B cell (primary cell): ENCODE results near the gene CPED1. TPM values are rescaled to one million over a fixed set of nuclear protein-coding genes. Genes with fewer than 3 reads are reported as not detected.

Source experiments
- ATAC-seq: fragments of 200-7000 bp; cut with Tn5 transposase; one replicate; pipeline ENCODE4 v1.10.0; 2021; ENCODE audit warnings: low read depth, mild to moderate bottlenecking, moderate number of reproducible peaks, moderate library complexity
- CTCF ChIA-PET: fragments of 350-600 bp; sonication (Branson Sonifier 250); formaldehyde crosslinking; loops from one replicate; lab custom pipeline; 2021; ENCODE audit warnings: antibody characterized with exemption, inconsistent platforms; lab: Charles Lee
- POLR2A ChIA-PET: fragments of 350-600 bp; sonication (Branson Sonifier 250); formaldehyde crosslinking; loops from one replicate; lab custom pipeline; 2021; ENCODE audit warnings: antibody characterized with exemption; lab: Charles Lee
- DNase-seq: peaks from one replicate; pipeline ENCODE4 v3.0.0; 2013
- H2AFZ ChIP-seq: 2 replicates; pipeline ENCODE4 v1.6.1; 2012; ENCODE audit warnings: mild to moderate bottlenecking, low read depth, low read length; ENCODE audit not compliant: insufficient read depth, poor library complexity, severe bottlenecking
- H3K27ac ChIP-seq, 2 donors: 1 replicate in 1 of 2; 2 replicates in 1 of 2; pipeline ENCODE4 v1.5.1; 2012 to 2013; ENCODE audit warnings: low read length in 2 of 2, mild to moderate bottlenecking in 2 of 2, moderate library complexity in 1 of 2
- H3K27me3 ChIP-seq, 4 experiments: fragments of 200-600 bp in 1 of 4; sonication (generic) in 1 of 4; replicated peaks in 1 of 4; 1 replicate in 2 of 4; 2 replicates in 2 of 4; pipeline versions ENCODE4 v1.6.1 to v1.7.0; 2013 to 2016; ENCODE audit warnings: low read length in 3 of 4, mild to moderate bottlenecking in 2 of 4, mixed read lengths in 1 of 4, moderate library complexity in 1 of 4; ENCODE audit not compliant: insufficient read depth in 4 of 4, control insufficient read depth in 3 of 4; ENCODE audit errors: control extremely low read depth in 1 of 4
- H3K36me3 ChIP-seq, 2 experiments: replicated peaks in 1 of 2; 1 replicate in 1 of 2; 2 replicates in 1 of 2; pipeline versions ENCODE4 v1.6.1 to v1.7.1; 2013; ENCODE audit warnings: low read length in 1 of 2; ENCODE audit not compliant: insufficient read depth in 2 of 2, control insufficient read depth in 1 of 2; ENCODE audit errors: control extremely low read depth in 1 of 2, extremely low read depth in 1 of 2
- H3K4me1 ChIP-seq, 2 donors: fragments of 200-600 bp in 1 of 2; sonication (generic) in 1 of 2; 1 replicate in 1 of 2; 2 replicates in 1 of 2; pipeline versions ENCODE4 v1.5.1 to v1.6.1; 2013 to 2017; ENCODE audit warnings: low read length in 2 of 2; ENCODE audit not compliant: control insufficient read depth in 2 of 2, insufficient read depth in 2 of 2
- H3K4me2 ChIP-seq: replicated peaks from 2 replicates; pipeline ENCODE3; 2012; ENCODE audit warnings: mild to moderate bottlenecking, low read depth, low read length; ENCODE audit not compliant: poor library complexity, severe bottlenecking
- H3K4me3 ChIP-seq, 5 experiments: fragments of 200-600 bp in 1 of 5; sonication (generic) in 1 of 5; 1 replicate in 3 of 5; 2 replicates in 2 of 5; pipeline versions ENCODE4 v1.5.1 to v1.7.0; 2011 to 2016; ENCODE audit warnings: low read length in 4 of 5, mild to moderate bottlenecking in 4 of 5, low read depth in 2 of 5, control low read depth in 1 of 5, moderate library complexity in 1 of 5; ENCODE audit not compliant: insufficient read depth in 1 of 5; ENCODE audit errors: control extremely low read depth in 1 of 5, extremely low read depth in 1 of 5
- H3K79me2 ChIP-seq: fragments of 200-600 bp; sonication (generic); one replicate; pipeline ENCODE4 v1.6.0; 2016; ENCODE audit warnings: low read length; ENCODE audit not compliant: control insufficient read depth, insufficient read depth
- H3K9ac ChIP-seq: fragments of 200-600 bp; sonication (generic); 2 replicates; pipeline ENCODE4 v1.6.1; 2017; ENCODE audit warnings: mild to moderate bottlenecking, low read length, moderate library complexity
- H3K9me3 ChIP-seq, 3 donors: one replicate each; pipeline versions ENCODE4 v1.6.1 to v1.7.1; 2013; ENCODE audit warnings: low read length in 2 of 3; ENCODE audit not compliant: control insufficient read depth in 2 of 3, insufficient read depth in 1 of 3; ENCODE audit errors: control extremely low read depth in 1 of 3
- H4K20me1 ChIP-seq: 2 replicates; pipeline ENCODE4 v1.6.0; 2012; ENCODE audit warnings: mild to moderate bottlenecking, low read length; ENCODE audit not compliant: insufficient read depth, control insufficient read depth, poor library complexity, severe bottlenecking
- H3K27ac Mint-ChIP-seq: one replicate; pipeline ENCODE4 v1.8.0; 2021; ENCODE audit warnings: mixed read lengths
- H3K27me3 Mint-ChIP-seq: one replicate; pipeline ENCODE4 v1.8.0; 2021; ENCODE audit warnings: mixed read lengths
- H3K4me1 Mint-ChIP-seq: one replicate; pipeline ENCODE4 v1.8.0; 2021; ENCODE audit warnings: mixed read lengths
- H3K4me3 Mint-ChIP-seq: one replicate; pipeline ENCODE4 v1.8.0; 2021; ENCODE audit warnings: mixed read lengths
- H3K9me3 Mint-ChIP-seq: one replicate; pipeline ENCODE4 v1.8.0; 2022; ENCODE audit warnings: mixed read lengths; ENCODE audit not compliant: insufficient read depth
- CTCF ChIP-seq: fragments of 200-600 bp; IDR thresholded peaks from one replicate; pipeline ENCODE4 v1.8.0; 2022; ENCODE audit warnings: antibody characterized with exemption, mild to moderate bottlenecking
- EZH2 ChIP-seq: IDR thresholded peaks from 2 replicates; pipeline ENCODE4 v1.6.1; 2012; ENCODE audit warnings: borderline replicate concordance, low read depth, mild to moderate bottlenecking, moderate library complexity, low read length; ENCODE audit not compliant: insufficient read depth, poor library complexity, severe bottlenecking
- WGBS: methylation state at CpG from one replicate; pipeline ENCODE4 v1.1.5; 2013; ENCODE audit warnings: missing lambda C conversion rate; ENCODE audit not compliant: insufficient coverage; 5-methylcytosine and 5-hydroxymethylcytosine counted together
- intact Hi-C: fragments of 100-400 bp; cut with micrococcal nuclease; formaldehyde crosslinking; loops from one replicate; pipeline ENCODE4 v1.10.0; 2022
- polyA plus RNA-seq: library from polyadenylated mRNA; depleted of rRNA; stranded (reverse); fragments of >200 nt; gene quantifications from 2 replicates; pipeline ENCODE4 v1.2.3, GENCODE V29; 2012
- total RNA-seq, 2 donors: library from RNA; stranded (reverse); fragments of 120-200 nt in 1 of 2; gene quantifications; 1 replicate in 1 of 2; 2 replicates in 1 of 2; pipeline versions ENCODE4 v1.2.3 to v1.2.4, GENCODE V29; 2013 to 2022

The CPED1 gene
- total and polyA plus RNA-seq, 2 donors (not counting 1 experiment from before 2014, with no cell fraction given): 0.44 to 3.8 TPM

GRCh38 chr7:121049897-121050296, 61.4 kb downstream of the CPED1 start:
- TF ChIP-seq EZH2 (no peak), CTCF (no peak)
- Histone ChIP-seq H3K9me3 (peaks cover 0 to 5% (median 0%) of the 10 kb centered on the region in 3 donors), H3K27ac (no peak overlapping the region), H3K4me3 (no peak overlapping the region), H2AFZ (no peak overlapping the region), H3K9ac (no peak overlapping the region), H4K20me1 (no peaks in the 10 kb centered on the region), H3K36me3 (no peaks in the 10 kb centered on the region), H3K27me3 (no peaks in the 10 kb centered on the region), H3K4me2 (no peak overlapping the region), H3K4me1 (no peaks in the 10 kb centered on the region), H3K79me2 (no peaks in the 10 kb centered on the region)
- peaks cover 4% of the 10 kb centered on the region for H3K27me3 Mint-ChIP-seq
- POLR2A ChIA-PET: no interaction called here
- no peaks in the 10 kb centered on the region for H3K4me1 Mint-ChIP-seq
- H3K4me3 Mint-ChIP-seq: no peak overlapping the region
- no peak for DNase-seq
- CTCF ChIA-PET: no interaction called here
- no peaks in the 10 kb centered on the region for H3K9me3 Mint-ChIP-seq
- intact Hi-C loops: no loop called here
- ATAC-seq: no peak
- H3K27ac Mint-ChIP-seq: no peak overlapping the region

DNA sequence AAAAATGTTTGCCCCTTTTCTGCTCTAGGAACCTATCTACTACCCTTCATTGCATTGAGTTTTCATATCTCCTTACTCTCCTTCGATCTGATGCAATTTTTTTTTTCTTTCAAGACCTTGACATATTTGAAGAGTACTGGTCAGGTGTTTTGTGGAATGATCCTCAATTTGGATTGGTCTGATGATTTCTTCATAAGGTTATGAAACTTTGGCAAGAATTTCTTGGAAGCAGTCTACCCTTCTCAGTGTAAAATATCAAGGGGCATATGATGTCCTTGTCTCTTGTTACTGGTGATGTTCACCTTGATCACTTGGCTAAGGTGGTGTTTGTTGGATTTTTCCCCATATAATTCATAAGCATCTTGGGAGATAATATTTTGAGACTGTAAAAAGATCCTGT, 64.7 kb downstream of the CPED1 start:
- intact Hi-C loops: no loop called here
- no peak overlapping the region for H3K4me3 Mint-ChIP-seq
- Histone ChIP-seq H3K4me3 (no peak overlapping the region), H3K27ac (no peak overlapping the region), H4K20me1 (no peaks in the 10 kb centered on the region), H3K9ac (no peak overlapping the region), H3K36me3 (no peaks in the 10 kb centered on the region), H3K79me2 (no peaks in the 10 kb centered on the region), H3K27me3 (no peaks in the 10 kb centered on the region), H3K4me1 (no peaks in the 10 kb centered on the region), H3K9me3 (no peaks in the 10 kb centered on the region), H3K4me2 (no peak overlapping the region), H2AFZ (no peak overlapping the region)
- peaks cover 7% of the 10 kb centered on the region for H3K27me3 Mint-ChIP-seq
- H3K27ac Mint-ChIP-seq: no peak overlapping the region
- H3K4me1 Mint-ChIP-seq: no peaks in the 10 kb centered on the region
- DNase-seq: no peak
- ATAC-seq: no peak
- TF ChIP-seq CTCF: no peak
- H3K9me3 Mint-ChIP-seq: no peaks in the 10 kb centered on the region
- ChIA-PET POLR2A (no interaction called here), CTCF (no interaction called here)
- WGBS: no CpG with 5 or more reads among the region's 1 CpG
